GM12875 (cell line): ENCODE measurements around the gene MOCOS.

ENCODE experiments used
- H3K4me3 ChIP-seq: one replicate; pipeline ENCODE4 v1.5.1; 2011; ENCODE audit warnings: low read depth, low read length, control low read depth
- TF ChIP-seq, protein P1 (sequence below): IDR thresholded peaks from 2 replicates; pipeline ENCODE4 v1.5.1; 2011; ENCODE audit warnings: low read depth, mild to moderate bottlenecking, control low read depth, inconsistent platforms, low read length, moderate library complexity, borderline replicate concordance; ENCODE audit not compliant: insufficient read depth

The MOCOS gene

GRCh38 chr18:36308711-36309435 lies 121.6 kb downstream of the MOCOS start:
- no peak overlapping the region for H3K4me3 ChIP-seq

GRCh38 chr18:36309436-36310391 lies 122.4 kb downstream of the MOCOS start:
- H3K4me3 ChIP-seq: no peak overlapping the region
- TF ChIP-seq, protein P1, sequence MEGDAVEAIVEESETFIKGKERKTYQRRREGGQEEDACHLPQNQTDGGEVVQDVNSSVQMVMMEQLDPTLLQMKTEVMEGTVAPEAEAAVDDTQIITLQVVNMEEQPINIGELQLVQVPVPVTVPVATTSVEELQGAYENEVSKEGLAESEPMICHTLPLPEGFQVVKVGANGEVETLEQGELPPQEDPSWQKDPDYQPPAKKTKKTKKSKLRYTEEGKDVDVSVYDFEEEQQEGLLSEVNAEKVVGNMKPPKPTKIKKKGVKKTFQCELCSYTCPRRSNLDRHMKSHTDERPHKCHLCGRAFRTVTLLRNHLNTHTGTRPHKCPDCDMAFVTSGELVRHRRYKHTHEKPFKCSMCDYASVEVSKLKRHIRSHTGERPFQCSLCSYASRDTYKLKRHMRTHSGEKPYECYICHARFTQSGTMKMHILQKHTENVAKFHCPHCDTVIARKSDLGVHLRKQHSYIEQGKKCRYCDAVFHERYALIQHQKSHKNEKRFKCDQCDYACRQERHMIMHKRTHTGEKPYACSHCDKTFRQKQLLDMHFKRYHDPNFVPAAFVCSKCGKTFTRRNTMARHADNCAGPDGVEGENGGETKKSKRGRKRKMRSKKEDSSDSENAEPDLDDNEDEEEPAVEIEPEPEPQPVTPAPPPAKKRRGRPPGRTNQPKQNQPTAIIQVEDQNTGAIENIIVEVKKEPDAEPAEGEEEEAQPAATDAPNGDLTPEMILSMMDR: no peak

More at GRCh38 chr18:36308711-36309435, 121.6 kb downstream of the MOCOS start:
- TF ChIP-seq, protein P1: no peak

DNA sequence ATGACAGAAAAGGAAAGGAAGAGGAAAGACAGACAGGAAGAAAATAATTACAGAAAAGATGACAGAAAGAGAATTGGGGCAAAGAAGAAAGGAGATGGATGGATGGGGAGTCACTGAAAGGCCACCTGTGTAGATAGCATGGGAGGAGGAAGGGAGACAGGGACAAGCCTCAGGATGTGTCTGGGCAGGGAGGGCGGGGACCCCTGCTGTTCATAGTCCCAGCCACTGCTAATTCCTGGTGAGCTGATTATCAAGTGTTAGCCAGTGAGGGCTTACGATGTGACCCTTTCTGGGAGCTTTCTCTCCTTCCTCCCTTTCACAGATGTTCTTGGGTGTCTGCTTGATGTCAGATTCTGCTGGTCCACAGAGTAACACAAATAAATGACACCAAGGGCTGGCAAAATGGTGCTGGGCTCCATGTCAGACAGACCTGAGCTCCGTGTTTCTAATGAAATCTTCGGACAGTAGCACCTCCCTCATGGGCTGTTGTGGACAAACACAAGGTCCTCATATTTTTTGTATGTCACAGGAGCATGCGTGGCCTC lies 123.8 kb downstream of the MOCOS start:
- TF ChIP-seq, protein P1: no peak
- no peak overlapping the region for H3K4me3 ChIP-seq

GRCh38 chr18:36312806-36313395 lies 125.6 kb downstream of the MOCOS start:
- H3K4me3 ChIP-seq: no peak overlapping the region
- TF ChIP-seq, protein P1: no peak

DNA sequence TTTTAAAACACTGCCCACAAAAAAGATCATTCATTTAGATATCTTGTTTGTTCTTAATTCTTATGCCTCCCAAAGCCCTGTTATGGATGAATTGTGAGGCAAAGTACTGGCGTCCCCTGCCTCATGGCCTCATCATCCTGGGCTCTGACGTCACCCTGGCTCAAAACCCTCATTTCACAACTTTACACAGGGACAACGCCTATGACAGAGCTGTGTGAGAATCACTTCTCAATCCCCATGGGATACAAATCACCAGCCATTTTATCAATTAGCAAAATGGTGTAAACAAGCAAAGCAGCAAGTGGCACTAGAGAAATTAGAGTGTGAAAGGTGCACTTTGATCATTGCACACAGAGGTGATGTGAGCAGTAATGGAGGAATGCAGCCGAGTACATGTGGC lies 126.8 kb downstream of the MOCOS start:
- no peak overlapping the region for H3K4me3 ChIP-seq
- TF ChIP-seq, protein P1: no peak

- TF ChIP-seq, protein P1: no peak
- no peak overlapping the region for H3K4me3 ChIP-seq
These were observed 127.5 kb downstream of the MOCOS start for GRCh38 chr18:36314754-36315153.
